HL-60 (cell line): Measurements from ENCODE around the gene CASQ1.

Source experiments
- DNase-seq, 2 experiments: peaks; one replicate each; pipeline ENCODE4 v3.0.0-alpha.2; 2010 to 2020; ENCODE audit warnings: low read depth in 1 of 2, low spot score in 1 of 2
- H3K27ac ChIP-seq: fragments of 250-450 bp; sonication (Bioruptor Pico); replicated peaks from 2 replicates; pipeline ENCODE4 v1.5.1; 2020; ENCODE audit warnings: mild to moderate bottlenecking, moderate library complexity
- H3K27me3 ChIP-seq: fragments of 250-450 bp; sonication (Bioruptor Pico); 2 replicates; pipeline ENCODE4 v1.5.1; 2021; ENCODE audit warnings: mild to moderate bottlenecking, moderate library complexity; ENCODE audit not compliant: insufficient read depth, poor library complexity, severe bottlenecking
- H3K4me3 ChIP-seq: replicated peaks from 2 replicates; pipeline ENCODE4 v1.5.1; 2011; ENCODE audit warnings: mild to moderate bottlenecking, control low read depth, low read length; ENCODE audit not compliant: insufficient read depth
- CTCF ChIP-seq: IDR thresholded peaks from one replicate; pipeline ENCODE4 v1.5.1; 2011; ENCODE audit warnings: low read length, control low read depth, inconsistent platforms; ENCODE audit not compliant: insufficient read depth
- GABPA ChIP-seq: IDR thresholded peaks from 2 replicates; pipeline ENCODE4 v1.6.1; 2012; ENCODE audit warnings: low read depth
- POLR2AphosphoS5 ChIP-seq: IDR thresholded peaks from 2 replicates; pipeline ENCODE4 v1.6.1; 2012; ENCODE audit warnings: low read depth
- SPI1 ChIP-seq: IDR thresholded peaks from 2 replicates; pipeline ENCODE4 v1.6.1; 2012; ENCODE audit warnings: low read depth, mild to moderate bottlenecking, borderline replicate concordance
- TF ChIP-seq, protein P1 (sequence below): IDR thresholded peaks from 2 replicates; pipeline ENCODE4 v1.6.1; 2012; ENCODE audit warnings: low read depth; ENCODE audit not compliant: insufficient replicate concordance

The CASQ1 gene

GRCh38 chr1:160192234-160192633 is 1.9 kb downstream of the CASQ1 start:
- no peak overlapping the region for H3K27ac ChIP-seq
- H3K27me3 ChIP-seq = no peaks in the 10 kb centered on the region
- TF ChIP-seq GABPA (no peak), CTCF (no peak)
- TF ChIP-seq, protein P1, sequence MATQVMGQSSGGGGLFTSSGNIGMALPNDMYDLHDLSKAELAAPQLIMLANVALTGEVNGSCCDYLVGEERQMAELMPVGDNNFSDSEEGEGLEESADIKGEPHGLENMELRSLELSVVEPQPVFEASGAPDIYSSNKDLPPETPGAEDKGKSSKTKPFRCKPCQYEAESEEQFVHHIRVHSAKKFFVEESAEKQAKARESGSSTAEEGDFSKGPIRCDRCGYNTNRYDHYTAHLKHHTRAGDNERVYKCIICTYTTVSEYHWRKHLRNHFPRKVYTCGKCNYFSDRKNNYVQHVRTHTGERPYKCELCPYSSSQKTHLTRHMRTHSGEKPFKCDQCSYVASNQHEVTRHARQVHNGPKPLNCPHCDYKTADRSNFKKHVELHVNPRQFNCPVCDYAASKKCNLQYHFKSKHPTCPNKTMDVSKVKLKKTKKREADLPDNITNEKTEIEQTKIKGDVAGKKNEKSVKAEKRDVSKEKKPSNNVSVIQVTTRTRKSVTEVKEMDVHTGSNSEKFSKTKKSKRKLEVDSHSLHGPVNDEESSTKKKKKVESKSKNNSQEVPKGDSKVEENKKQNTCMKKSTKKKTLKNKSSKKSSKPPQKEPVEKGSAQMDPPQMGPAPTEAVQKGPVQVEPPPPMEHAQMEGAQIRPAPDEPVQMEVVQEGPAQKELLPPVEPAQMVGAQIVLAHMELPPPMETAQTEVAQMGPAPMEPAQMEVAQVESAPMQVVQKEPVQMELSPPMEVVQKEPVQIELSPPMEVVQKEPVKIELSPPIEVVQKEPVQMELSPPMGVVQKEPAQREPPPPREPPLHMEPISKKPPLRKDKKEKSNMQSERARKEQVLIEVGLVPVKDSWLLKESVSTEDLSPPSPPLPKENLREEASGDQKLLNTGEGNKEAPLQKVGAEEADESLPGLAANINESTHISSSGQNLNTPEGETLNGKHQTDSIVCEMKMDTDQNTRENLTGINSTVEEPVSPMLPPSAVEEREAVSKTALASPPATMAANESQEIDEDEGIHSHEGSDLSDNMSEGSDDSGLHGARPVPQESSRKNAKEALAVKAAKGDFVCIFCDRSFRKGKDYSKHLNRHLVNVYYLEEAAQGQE = no peak
- DNase-seq = no peak
- no peak overlapping the region for H3K4me3 ChIP-seq

GRCh38 chr1:160193091-160193819 is 2.9 kb downstream of the CASQ1 start:
- Histone ChIP-seq H3K4me3 (no peak overlapping the region), H3K27ac (no peak overlapping the region), H3K27me3 (no peaks in the 10 kb centered on the region)
- DNase-seq = peak; percentile 64 to 70
- TF ChIP-seq, protein P1 = no peak
- TF ChIP-seq CTCF (peak; percentile 93), POLR2AphosphoS5 (no peak), GABPA (no peak)

GRCh38 chr1:160193832-160194736 is 3.7 kb downstream of the CASQ1 start:
- Histone ChIP-seq H3K27ac (no peak overlapping the region), H3K27me3 (no peaks in the 10 kb centered on the region), H3K4me3 (no peak overlapping the region)
- no peak for DNase-seq
- no peak for TF ChIP-seq CTCF
- TF ChIP-seq SPI1 = no peak
- TF ChIP-seq GABPA = no peak
- TF ChIP-seq, protein P1 = no peak
- no peak for TF ChIP-seq POLR2AphosphoS5
